Stimulated activated naive CD8-positive, alpha-beta T cell treated with anti-CD3 and anti-CD28 coated beads, Interleukin-15, Interleukin-2, amounts not matched to agents 100 U/mL and 50 U/mL, for 24 hours (primary cell): ENCODE data around the gene SMARCAL1.

Experiments used
- ATAC-seq: fragments of 150-1000 bp; cut with Tn5 transposase; one replicate; pipeline ENCODE4 v1.10.0; 2021
- DNase-seq: peaks from one replicate; pipeline ENCODE4 v3.0.0; 2021

The SMARCAL1 gene

GRCh38 chr2:216428618-216429350, 16.5 kb downstream of the SMARCAL1 start:
- ATAC-seq (no peak), DNase-seq (no peak)

- DNase-seq (no peak), ATAC-seq (no peak)
Observed at GRCh38 chr2:216429428-216429827, 17.1 kb downstream of the SMARCAL1 start.

DNA sequence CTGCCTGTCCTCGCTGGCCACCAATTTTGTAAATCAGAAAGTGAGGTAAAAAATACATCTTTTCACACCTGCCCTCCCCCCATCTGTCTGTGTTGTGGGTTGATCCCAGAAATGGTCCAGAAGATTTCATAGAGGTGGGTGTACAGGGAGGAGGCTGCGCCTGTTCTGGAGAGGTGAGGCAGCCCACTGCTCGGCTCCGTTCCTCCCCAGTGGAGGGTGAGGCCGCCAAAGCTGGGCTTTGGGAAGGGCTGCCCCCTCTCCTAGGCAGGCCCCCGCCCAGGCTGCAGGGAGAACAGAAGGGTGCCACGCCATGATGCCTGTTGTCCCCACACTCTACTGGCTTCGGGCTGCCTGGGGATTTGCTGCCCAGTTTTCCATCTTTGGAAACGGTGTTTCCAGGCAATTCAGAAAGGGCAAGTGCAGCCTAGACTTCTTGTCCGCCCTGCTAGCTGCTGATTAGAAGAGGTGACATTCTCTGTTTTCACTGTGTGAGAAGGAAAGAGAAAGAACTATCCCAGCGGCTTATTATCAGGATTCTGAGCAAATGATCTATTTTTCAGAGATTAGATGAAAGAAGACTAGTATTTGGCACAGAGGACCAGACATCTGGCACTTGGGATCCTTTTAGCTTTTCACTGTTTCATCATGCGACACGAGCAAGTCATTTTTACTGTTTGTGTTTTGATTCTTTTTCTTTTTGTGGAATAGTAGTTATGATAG, 18.7 kb downstream of the SMARCAL1 start:
- ATAC-seq (no peak), DNase-seq (no peak)

DNA sequence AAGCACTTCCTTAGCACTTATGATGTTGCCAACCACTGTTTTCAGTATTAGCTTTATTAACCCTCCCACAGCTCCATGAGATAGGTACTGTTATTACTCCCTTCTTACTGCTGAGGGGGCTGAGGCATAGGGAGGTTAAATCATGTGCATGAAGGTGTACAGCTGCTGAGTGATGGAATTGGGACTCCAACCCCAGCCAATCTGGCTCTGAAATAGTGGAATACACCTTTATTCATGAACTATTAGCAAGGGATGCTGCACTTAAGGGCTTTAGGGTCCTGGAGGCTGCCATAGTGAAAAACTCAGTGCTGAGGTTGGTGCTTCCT, 19.2 kb downstream of the SMARCAL1 start:
- ATAC-seq (no peak), DNase-seq (no peak)

DNA sequence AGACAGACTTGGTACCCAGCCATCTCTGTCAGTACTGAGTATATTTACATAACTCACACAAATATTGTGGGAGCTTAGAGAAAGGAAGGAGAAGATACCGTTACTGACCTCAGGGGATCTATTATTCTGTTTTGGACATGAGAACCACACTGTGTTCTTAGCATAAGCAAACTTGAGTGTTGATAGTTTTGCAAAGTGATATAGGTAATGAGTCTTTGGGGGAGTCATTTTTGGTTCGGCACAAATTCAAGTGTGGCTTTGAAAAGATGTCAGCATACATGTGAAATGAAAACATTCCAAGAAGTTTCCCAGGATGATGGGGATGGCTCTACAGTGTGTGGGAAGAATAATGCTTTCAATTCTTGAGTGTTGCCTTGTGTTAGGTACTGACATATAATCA, 24.1 kb downstream of the SMARCAL1 start:
- no peak for DNase-seq
- ATAC-seq = no peak

DNA sequence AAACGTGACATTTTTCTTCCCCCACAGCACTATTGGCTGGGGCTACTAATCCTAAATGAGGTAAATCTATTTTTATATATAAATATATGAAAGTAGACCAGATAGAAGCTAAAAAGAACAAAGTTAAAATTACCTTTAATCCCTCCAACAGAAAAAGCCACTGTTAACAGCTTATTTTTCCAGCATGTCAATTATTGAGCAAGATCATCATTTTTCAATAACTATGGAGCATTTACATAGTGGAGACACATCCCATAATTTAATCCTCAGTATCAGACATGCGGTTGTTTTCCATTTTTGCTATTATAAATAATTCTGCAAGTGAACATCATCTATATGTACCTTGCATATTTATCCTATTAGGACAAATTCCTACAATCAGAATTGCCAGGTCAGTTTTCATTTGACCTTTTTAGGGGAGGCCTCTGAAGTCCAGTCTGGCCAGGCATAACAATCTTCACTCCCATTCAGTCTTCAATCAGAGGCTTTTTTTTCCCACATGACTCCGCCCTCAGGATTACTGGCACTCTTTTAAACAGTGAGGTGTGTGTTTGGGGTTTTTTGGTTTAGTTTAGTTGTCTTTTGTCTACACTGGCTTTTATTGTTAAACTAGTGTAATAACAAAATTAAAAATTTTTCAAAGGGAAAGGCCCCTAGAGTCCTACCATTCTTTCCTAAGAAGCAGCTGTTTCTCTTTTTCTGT, 29.2 kb downstream of the SMARCAL1 start:
- DNase-seq = no peak
- ATAC-seq = no peak

DNA sequence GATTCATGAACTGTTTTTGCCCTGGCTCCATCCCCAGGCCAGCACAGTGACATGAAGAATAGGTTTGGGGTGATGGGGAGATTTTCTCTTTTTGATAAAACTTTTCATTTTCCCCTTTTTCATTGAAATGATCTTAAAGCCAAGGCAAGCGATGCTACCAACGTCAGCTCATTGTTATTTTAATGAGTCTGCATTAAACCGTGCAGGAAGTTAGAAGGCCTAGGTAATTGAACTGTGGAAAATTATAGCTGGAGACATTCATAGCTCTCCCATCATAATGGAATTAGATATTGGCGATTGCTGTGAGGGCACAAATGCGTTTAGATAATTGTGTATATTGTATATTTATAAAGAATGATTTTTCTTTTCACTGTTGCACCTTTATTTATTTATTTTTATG, 33.2 kb downstream of the SMARCAL1 start:
- ATAC-seq (no peak), DNase-seq (no peak)

GRCh38 chr2:216446343-216446742, 34.1 kb downstream of the SMARCAL1 start:
- no peak for ATAC-seq
- DNase-seq = no peak

- no peak for DNase-seq
- ATAC-seq = no peak
Observed at GRCh38 chr2:216447293-216447692, 35.0 kb downstream of the SMARCAL1 start.

- DNase-seq (no peak), ATAC-seq (no peak)
Observed at GRCh38 chr2:216448829-216449228, 36.5 kb downstream of the SMARCAL1 start.

GRCh38 chr2:216450346-216450745, 38.1 kb downstream of the SMARCAL1 start:
- ATAC-seq = no peak
- DNase-seq = no peak

DNA sequence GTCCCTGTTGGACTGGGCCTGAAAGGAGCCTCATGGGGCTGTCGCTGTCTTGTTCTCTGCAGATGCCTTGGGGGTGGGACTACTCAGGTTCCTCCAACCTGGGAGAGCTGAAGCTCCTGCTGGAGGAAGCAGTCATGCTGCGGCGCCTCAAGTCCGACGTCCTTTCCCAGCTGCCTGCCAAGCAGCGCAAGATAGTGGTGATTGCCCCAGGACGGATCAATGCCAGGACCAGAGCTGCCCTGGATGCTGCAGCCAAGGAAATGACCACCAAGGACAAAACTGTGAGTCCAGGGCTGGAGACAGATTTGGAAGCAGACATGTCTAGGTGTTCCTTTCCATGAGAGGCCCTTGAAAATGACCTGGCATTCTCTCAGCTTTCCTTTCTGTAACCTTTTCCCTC, 38.5 kb downstream of the SMARCAL1 start:
- ATAC-seq = no peak
- no peak for DNase-seq

GRCh38 chr2:216453955-216454614, 41.8 kb downstream of the SMARCAL1 start:
- no peak for ATAC-seq

DNA sequence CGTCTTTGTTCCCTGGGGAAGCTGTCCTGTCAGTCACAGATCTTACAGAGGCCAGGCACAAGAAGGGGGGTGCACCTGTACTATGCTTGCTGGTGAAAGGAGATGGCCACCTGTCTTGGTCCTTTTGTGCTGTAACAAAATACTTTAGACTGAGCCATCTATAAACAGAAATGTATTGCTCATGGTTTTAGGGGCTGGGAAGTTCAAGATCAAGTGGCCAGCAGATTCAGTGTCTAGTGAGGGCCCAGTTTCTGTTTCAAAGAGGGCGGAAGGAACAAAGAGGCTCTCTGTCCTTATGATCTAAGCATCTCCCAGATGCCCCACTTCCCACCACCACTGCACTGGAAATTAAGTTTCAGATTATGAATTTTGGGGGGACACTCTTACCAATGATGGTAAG, 50.9 kb downstream of the SMARCAL1 start:
- no peak for ATAC-seq
- DNase-seq = no peak

More at GRCh38 chr2:216453955-216454614, 41.8 kb downstream of the SMARCAL1 start:
- DNase-seq = no peak

- ATAC-seq = no peak
- DNase-seq = no peak
Observed at GRCh38 chr2:216464104-216464720, 51.9 kb downstream of the SMARCAL1 start.

- ATAC-seq (no peak), DNase-seq (no peak)
Observed at GRCh38 chr2:216465579-216466195, 53.4 kb downstream of the SMARCAL1 start.

DNA sequence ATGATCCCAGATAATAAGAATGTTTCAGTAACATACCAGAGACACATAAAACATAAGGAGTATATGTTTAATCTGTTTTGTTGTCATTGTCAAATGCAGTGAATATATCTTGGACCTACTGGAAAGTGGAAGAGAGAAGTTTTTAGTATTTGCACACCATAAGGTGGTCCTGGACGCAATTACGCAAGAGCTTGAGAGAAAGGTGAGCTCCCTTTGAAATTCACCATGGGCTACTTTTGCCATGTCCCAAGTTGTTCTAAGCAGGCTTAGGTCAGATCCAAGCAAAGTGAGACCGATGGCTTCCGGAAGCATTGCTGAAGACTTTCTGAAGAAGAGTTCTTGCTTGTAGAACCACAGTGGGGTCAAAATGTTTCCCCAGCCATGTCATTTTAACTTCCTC, 55.6 kb downstream of the SMARCAL1 start:
- no peak for ATAC-seq
- no peak for DNase-seq

- DNase-seq (no peak), ATAC-seq (no peak)
Observed at GRCh38 chr2:216469661-216470060, 57.4 kb downstream of the SMARCAL1 start.

GRCh38 chr2:216473187-216473586, 60.9 kb downstream of the SMARCAL1 start:
- ATAC-seq = no peak
- no peak for DNase-seq

- peak; percentile 45 for DNase-seq
- peak; percentile 74 for ATAC-seq
Observed at GRCh38 chr2:216474925-216475670, 62.8 kb downstream of the SMARCAL1 start.

DNA sequence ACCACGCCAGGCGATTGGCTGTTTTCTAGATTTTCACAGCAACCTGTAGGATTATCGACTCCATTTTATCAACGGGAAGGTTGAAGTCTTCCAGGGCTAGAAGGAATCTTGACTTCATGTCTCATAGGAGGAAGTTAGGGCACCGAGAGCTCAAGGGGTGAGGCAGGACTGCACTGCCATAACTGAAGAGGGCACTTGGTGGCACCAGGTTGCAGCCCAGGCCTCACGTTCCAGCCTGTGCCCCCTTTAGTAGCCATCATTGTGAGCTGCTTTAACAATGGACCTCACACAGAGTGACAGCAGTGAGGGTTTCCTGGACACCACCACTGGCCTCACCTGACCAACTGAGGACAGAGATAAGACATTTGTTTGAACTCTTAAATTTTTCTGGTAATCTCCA, 63.5 kb downstream of the SMARCAL1 start:
- ATAC-seq = no peak

More for the DNA sequence above, 63.5 kb downstream of the SMARCAL1 start:
- no peak for DNase-seq
